Measurements from ENCODE around the gene CENATAC.
"Not testable (repeated sequence)": the region's sequence is repeated elsewhere in the genome, so short reads cannot be mapped to it uniquely, and the experiment has no call there.

The CENATAC gene, protein sequence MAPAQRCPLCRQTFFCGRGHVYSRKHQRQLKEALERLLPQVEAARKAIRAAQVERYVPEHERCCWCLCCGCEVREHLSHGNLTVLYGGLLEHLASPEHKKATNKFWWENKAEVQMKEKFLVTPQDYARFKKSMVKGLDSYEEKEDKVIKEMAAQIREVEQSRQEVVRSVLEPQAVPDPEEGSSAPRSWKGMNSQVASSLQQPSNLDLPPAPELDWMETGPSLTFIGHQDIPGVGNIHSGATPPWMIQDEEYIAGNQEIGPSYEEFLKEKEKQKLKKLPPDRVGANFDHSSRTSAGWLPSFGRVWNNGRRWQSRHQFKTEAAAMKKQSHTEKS

GRCh38 chr11:118997627-118998387 is at the start of gene CENATAC:
CENATAC (plus strand) TSS chr11:118998138; CDS start chr11:118998198, 60 bp downstream.
- peak; percentile 91 to 96 for DNase-seq (ENCODE audit: low read depth in 2 of 2)

DNA sequence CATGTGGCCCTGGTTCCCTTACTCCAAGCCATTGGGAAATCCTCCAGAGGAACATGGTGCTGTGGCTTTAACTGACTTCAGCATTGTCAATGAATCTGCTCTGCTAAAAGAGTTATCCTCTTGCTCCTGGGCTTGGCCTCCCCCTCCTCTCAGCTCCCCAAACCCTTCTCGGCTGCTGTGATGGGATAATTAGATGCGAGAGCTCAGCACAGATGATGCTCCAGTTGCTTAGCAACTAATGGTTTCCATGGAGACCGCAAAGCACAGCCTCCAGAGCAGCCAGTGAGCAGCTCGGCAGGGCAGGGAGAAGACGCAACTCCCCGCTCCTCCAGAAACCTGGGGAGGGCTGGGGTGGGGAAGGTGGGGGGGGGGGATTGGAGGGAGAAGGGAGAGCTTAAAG is 44.7 kb upstream of the CENATAC start:
- DNase-seq (ENCODE audit: low read depth in 2 of 2): no peak

GRCh38 chr11:118953976-118954375 is 44.0 kb upstream of the CENATAC start:
- not testable (repeated sequence) for DNase-seq (ENCODE audit: low read depth in 2 of 2)

DNA sequence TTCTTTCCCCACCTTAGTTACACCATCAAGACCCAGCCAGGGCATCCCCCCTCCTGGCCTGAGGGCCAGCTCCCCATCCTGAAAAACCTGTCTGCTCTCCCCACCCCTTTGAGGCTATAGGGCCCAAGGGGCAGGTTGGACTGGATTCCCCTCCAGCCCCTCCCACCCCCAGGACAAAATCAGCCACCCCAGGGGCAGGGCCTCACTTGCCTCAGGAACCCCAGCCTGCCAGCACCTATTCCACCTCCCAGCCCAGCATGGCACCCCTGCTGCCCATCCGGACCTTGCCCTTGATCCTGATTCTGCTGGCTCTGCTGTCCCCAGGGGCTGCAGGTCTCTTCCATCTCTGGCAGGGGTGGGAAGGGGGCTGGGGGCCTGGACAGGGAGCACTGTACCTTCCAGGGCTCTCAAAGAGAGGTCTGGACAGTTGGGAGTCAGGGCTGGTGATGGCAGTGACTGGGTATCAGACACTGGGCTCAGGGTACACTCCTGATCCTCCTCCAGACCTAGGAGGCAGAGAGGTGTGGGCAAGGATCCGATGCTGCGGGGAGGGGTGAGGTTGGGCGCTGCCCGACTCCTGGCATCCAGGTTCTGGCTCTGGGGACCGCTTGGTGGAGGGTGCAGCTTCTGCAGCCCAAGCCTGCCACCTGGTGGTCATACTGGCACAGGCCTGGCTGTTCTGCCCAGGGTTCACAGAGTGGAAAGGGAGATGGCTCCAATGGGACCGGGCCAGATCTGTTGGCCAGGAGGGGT is 41.7 kb upstream of the CENATAC start, which contains the start of gene UPK2:
TSS of gene UPK2 (plus strand) at position 205 of the 753 bp plus-strand sequence. CDS start at position 258, 53 bp downstream.
- peak; percentile 73 to 92 for DNase-seq (ENCODE audit: low read depth in 2 of 2)

DNA sequence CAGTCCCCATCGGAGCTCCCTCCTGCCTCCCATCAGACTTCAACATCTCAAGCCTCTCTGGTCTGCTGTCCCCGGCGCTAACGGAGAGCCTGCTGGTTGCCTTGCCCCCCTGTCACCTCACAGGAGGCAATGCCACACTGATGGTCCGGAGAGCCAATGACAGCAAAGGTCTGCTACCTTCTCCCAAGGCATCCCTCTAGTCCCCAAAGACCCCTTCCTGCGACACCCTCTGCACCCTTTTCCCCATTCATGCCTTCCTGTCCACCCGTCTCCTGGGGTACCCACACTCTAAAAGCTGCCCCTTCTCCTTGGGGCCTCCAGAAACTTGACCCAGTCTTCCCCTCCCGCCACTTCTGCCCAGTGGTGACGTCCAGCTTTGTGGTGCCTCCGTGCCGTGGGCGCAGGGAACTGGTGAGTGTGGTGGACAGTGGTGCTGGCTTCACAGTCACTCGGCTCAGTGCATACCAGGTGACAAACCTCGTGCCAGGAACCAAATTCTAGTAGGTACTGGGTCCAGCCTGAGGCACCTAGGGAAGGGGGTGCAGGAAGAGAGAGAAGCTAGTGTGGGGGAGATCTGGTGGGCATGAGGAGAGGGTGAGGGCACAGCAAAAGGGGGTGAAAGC is 41.0 kb upstream of the CENATAC start:
- no peak for DNase-seq (ENCODE audit: low read depth in 2 of 2)

DNA sequence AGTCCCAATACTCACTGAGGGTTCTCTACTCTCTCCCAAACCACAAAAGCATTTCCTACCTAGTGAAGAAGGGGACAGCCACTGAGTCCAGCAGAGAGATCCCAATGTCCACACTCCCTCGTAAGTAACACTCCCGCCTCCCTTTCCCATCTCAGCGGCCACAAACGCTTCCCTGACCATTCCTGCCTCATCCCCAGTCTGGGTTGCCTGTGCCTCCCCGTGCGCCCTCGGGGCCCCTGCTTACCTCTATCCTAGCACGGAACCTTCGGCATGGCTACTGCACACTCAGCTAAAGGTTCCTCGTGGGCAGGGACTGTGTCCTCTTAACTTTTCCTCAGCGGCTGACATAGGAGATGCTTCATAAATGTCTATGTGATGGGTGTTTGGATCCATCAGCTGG is 40.4 kb upstream of the CENATAC start:
- DNase-seq (ENCODE audit: low read depth in 2 of 2): no peak

DNA sequence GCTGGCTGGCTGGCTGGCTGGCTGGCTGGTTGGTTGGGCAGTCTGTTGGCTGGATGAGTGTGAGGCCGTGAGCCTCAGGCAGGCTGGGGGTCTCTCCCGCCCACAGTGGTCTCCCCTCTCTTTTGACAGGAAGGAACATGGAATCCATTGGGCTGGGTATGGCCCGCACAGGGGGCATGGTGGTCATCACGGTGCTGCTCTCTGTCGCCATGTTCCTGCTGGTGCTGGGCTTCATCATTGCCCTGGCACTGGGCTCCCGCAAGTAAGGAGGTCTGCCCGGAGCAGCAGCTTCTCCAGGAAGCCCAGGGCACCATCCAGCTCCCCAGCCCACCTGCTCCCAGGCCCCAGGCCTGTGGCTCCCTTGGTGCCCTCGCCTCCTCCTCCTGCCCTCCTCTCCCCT is 40.0 kb upstream of the CENATAC start:
- DNase-seq (ENCODE audit: low read depth in 2 of 2): no peak

- no peak for DNase-seq (ENCODE audit: low read depth in 2 of 2)
These were observed 39.4 kb upstream of the CENATAC start for GRCh38 chr11:118958577-118958976.

- no peak for DNase-seq (ENCODE audit: low read depth in 2 of 2)
These were observed 36.7 kb upstream of the CENATAC start for GRCh38 chr11:118961189-118961588.

GRCh38 chr11:118961591-118961990 is 36.3 kb upstream of the CENATAC start:
- DNase-seq (ENCODE audit: low read depth in 2 of 2): no peak

DNA sequence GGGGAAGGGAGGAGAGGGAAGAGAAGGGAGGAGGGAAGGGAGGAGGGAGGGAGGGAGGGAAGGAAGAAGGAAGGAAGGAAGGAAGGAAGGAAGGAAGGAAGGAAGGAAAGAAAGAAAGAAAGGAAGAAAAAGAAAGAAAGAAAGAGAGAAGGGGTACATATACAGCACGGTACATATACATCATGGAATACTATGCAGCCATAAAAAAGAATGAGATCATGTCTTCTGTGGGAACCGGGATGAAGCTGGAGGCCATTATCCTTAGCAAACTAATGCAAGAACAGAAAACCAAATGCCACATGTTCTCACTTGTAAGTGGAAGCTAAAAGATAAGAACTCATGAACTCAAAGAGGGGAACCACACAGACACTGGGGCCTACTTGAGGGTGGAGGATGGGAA is 28.4 kb upstream of the CENATAC start:
- not testable (repeated sequence) for DNase-seq (ENCODE audit: low read depth in 2 of 2)

DNA sequence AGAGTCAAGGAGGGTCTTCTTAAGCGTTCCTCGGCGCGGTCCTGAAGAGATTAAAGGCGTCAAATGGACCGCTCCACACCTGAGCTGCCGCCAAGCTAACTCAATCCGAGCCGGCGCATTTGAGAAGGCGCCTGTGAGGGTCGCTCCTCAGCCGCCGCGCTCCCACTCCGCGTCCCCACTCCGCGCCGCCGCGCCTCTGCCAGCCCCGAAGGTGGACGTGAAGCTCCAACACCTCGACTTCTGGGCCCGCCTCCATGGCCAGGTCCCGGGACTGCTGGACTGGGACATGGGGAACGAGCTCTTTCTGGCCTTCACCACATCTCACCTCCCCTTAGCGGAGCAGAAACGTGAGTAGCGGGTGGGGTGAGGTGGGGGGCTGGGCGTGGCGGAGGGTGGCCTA is 26.3 kb upstream of the CENATAC start, which contains the start of gene FOXR1:
TSS of gene FOXR1 (plus strand) at position 116 of the 400 bp plus-strand sequence. CDS start at position 287, 171 bp downstream.
- DNase-seq (ENCODE audit: low read depth in 2 of 2): no peak

DNA sequence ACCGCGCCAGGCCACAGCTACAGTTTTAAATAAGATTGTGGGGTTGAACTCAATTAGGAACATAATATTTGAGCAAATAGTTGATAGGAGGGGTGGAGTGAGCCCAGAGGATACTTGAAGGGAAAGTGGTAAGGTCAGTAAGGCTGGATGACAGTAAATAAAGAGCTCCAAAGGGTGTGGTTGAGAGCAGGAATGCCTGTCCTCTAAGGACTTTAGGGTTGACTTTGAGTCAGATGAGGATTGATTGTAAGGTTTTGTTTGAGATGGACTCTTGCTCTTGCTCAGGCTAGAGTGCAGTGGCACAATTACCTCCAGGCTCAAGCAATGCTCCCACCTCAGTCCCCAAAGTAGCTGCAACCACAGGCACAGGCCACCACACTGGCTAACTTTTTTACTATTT is 24.0 kb upstream of the CENATAC start:
- DNase-seq (ENCODE audit: low read depth in 2 of 2): no peak

DNA sequence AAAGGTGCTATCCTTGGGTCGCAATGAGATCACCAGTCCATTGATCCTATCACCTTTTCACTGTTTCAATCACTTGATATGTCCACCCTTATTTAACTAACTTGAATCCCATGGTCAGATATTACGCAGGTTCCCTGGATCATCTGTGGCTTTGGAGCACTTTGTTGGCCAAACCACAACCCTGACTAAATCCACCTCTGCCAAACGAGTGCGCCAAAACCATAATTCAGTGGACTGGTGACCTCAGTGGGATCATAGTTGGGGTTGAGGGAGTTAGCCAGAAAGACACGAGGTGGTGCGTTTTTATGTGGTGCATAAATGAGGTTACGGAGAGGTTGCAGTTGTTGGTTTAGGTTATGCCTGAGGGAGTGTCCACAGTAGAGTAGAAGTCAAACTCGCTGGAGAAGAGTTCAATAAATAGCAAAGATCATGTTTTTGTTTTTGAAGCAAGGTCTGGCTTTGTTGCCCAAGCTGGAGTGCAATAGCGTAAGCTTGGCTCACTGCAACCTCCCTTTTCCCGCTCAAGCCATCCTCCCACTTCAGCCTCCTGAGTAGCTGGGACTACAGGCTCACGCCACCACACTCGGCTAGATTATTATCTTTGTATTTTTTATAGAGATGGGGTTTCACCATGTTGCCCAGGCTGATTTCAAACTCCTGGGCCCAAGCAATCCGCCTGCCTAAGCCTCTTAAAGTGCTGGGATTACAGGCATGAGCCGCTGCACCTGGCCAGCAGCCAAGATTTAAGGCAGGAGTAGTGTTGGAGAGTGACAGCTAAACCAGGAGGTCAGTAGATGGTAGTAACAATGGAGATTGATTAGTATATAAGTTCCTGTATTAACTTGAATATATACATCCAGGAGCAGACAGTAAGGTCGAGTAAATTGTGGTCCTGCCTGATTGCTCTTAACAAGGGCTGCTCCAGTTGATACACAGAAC is 21.9 kb upstream of the CENATAC start:
- DNase-seq (ENCODE audit: low read depth in 2 of 2): no peak

DNA sequence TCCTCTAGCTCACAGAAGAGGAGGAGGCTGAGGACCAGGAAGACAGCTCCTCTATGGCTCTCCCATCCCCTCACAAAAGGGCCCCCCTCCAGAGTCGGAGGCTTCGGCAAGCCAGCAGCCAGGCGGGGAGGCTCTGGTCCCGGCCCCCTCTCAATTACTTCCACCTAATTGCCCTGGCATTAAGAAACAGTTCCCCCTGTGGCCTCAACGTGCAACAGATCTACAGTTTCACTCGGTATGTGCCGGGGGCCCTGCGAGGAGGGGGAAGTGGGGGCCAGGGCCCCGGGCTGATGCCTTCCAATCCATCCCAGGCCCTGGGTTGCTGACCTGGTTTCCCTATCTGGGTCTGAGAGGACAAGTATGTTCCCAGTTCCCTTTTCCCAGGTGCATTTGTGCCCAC is 18.5 kb upstream of the CENATAC start:
- DNase-seq (ENCODE audit: low read depth in 2 of 2): no peak

DNA sequence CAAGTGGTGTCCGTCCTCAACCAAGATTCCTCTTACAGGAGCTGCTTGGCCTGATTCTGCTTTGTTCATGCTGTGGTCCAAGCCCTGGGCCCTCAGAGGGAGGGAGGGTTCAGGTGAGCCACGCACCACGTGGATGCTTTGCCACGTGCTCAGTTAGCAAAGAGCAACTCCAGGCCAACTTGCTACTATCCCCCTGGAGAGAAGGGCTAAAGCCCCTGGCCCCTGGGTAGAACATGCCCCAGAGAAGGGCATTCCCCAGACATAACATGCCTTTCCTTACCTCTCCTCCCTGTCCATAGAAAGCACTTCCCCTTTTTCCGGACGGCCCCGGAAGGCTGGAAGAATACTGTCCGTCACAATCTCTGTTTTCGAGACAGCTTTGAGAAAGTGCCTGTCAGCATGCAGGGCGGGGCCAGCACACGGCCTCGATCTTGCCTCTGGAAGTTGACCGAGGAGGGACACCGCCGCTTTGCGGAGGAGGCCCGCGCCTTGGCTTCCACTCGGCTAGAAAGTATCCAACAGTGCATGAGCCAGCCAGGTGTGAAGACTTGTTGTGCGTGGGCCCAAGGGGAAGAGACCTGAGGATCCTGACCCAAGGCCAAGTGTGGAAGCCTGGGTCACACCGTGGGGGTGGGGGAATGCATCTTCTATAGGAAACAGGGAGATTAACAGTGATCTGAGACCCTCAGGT is 17.6 kb upstream of the CENATAC start:
- no peak for DNase-seq (ENCODE audit: low read depth in 2 of 2)

- DNase-seq (ENCODE audit: low read depth in 2 of 2): not testable (repeated sequence)
These were observed 13.6 kb upstream of the CENATAC start for GRCh38 chr11:118984337-118984736.

DNA sequence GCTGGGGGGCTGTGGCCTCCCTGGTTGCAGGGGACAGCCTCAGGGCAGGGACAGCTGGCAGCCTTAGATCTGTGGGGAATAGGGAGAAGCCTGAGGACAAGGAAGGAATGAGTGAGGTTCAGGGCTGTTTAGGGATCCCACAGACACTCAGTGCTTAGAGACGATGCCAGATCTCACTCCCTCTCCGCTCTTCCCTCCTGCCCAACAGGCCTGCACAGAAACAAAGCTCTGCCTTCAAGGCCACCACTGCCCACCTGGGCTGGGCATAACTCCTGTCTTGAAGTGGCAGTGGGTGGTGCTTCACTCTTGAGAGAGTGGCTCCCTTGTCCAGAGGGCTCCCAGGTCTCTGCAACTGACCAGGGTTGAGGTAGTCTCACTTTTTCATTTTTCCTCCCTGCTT is 13.1 kb upstream of the CENATAC start:
- DNase-seq (ENCODE audit: low read depth in 2 of 2): no peak

DNA sequence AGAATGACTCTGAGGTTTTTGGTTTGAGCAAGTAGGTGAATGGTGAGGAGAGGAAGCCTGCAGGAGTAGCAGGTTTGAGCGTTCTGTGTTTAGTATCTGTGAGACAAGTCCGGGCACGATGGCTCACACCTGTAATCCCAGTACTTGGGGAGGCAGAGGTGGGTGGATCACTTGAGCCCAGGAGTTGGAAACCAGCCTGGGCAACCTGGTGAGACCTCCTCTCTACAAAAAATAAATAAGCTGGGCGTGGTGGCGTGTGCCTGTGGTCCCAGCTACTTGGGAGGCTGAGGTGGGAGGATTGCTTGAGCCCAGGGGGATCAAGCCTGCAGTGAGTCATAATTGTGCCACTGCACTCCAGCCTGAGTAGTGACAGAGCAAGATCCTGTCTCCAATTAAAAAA is 9.7 kb upstream of the CENATAC start:
- DNase-seq (ENCODE audit: low read depth in 2 of 2): no peak

- not testable (repeated sequence) for DNase-seq (ENCODE audit: low read depth in 2 of 2)
These were observed 6.4 kb upstream of the CENATAC start for GRCh38 chr11:118991486-118992038.
